CD4-positive, alpha-beta T cell treated with Interleukin-1 beta for 1 hour (primary cell): ENCODE data around the gene KIF4A.
"Not testable (repeated sequence)": the region's sequence is repeated elsewhere in the genome, so short reads cannot be mapped to it uniquely, and the experiment has no call there.

Experiments used
- DNase-seq, 2 donors: peaks; one replicate each; pipeline ENCODE4 v3.0.0-alpha.2; 2020 to 2022

Gene KIF4A

GRCh38 chrX:70281951-70282350 is 8.0 kb upstream of the KIF4A start, which contains the start of gene RAB41:
Gene RAB41, plus strand, starts transcription at chrX:70282172. Its CDS starts 46 bp downstream, at chrX:70282218.
- DNase-seq: no peak

- DNase-seq: no peak
These were observed 624 bp upstream of the KIF4A start for GRCh38 chrX:70289168-70289792.

- DNase-seq: no peak
These were observed 2.9 kb downstream of the KIF4A start for GRCh38 chrX:70292788-70293187.

GRCh38 chrX:70293621-70294020 is 3.7 kb downstream of the KIF4A start:
- DNase-seq: no peak

- no peak for DNase-seq
These were observed 11.8 kb downstream of the KIF4A start for GRCh38 chrX:70301716-70302115.

GRCh38 chrX:70313503-70313902 is 23.6 kb downstream of the KIF4A start:
- no peak for DNase-seq

GRCh38 chrX:70322784-70323183 is 32.9 kb downstream of the KIF4A start:
- no peak for DNase-seq

GRCh38 chrX:70323628-70324027 is 33.7 kb downstream of the KIF4A start:
- DNase-seq: not testable (repeated sequence)

GRCh38 chrX:70324326-70324725 is 34.4 kb downstream of the KIF4A start:
- DNase-seq: no peak

- DNase-seq: no peak
These were observed 41.3 kb downstream of the KIF4A start for GRCh38 chrX:70331161-70331560.

GRCh38 chrX:70332600-70332999 is 42.7 kb downstream of the KIF4A start:
- DNase-seq: no peak

- DNase-seq: no peak
These were observed 46.9 kb downstream of the KIF4A start for GRCh38 chrX:70336767-70337166.

- no peak for DNase-seq
These were observed 48.4 kb downstream of the KIF4A start for GRCh38 chrX:70338290-70338689.

- no peak for DNase-seq
These were observed 53.5 kb downstream of the KIF4A start for GRCh38 chrX:70343435-70343834.

- DNase-seq: no peak
These were observed 56.6 kb downstream of the KIF4A start for GRCh38 chrX:70346418-70347070.

GRCh38 chrX:70348825-70349224 is 58.9 kb downstream of the KIF4A start:
- DNase-seq: not testable (repeated sequence)

GRCh38 chrX:70349367-70350125 is 59.6 kb downstream of the KIF4A start:
- DNase-seq: not testable (repeated sequence)

- DNase-seq: no peak
These were observed 62.6 kb downstream of the KIF4A start for GRCh38 chrX:70352496-70352895.

- no peak for DNase-seq
These were observed 63.6 kb downstream of the KIF4A start for GRCh38 chrX:70353514-70353913.

GRCh38 chrX:70354716-70355115 is 64.8 kb downstream of the KIF4A start:
- no peak for DNase-seq

GRCh38 chrX:70359458-70359857 is 69.6 kb downstream of the KIF4A start:
- DNase-seq: no peak

- DNase-seq: no peak
These were observed 70.5 kb downstream of the KIF4A start for GRCh38 chrX:70360366-70360765.

GRCh38 chrX:70368731-70369130 is 78.8 kb downstream of the KIF4A start:
- not testable (repeated sequence) for DNase-seq

- no peak for DNase-seq
These were observed 96.3 kb downstream of the KIF4A start for GRCh38 chrX:70386235-70386634.
